ENCODE data around the gene CYLD.

The CYLD gene

DNA sequence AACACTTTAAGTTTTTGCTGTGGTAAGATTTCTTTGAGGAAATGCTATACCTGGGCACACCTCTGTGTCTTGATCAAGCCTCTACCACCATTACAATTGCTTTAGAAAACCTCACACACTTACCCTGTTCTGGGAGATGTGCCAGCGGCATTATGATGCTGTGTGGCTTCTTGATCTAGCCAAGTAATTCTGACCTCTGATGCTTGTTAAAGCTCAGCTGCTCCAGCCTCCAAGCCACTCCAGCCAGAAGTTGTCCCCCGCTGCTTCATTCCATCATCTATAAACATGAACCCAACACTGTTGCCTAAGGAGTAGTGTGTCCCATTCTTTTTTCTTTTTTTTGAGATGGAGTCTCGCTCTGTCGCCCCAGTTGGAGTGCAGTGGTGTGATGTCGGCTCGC is 60.1 kb downstream of the CYLD start:
- no peaks in the 10 kb centered on the region for H3K4me1 ChIP-seq (ENCODE audit: control insufficient read depth, insufficient read depth, low read length)
- ChIA-PET POLR2A (no interaction called here), CTCF (interaction anchor here (1.5 to 1.6 kb wide), 2 partner anchors 131 to 137 kb away, joined by 4 read pairs; no protein-coding TSS in a partner anchor)
- no peak overlapping the region for H3K27ac ChIP-seq (ENCODE audit: extremely low read depth, low read depth, low read length)
- no peak overlapping the region for H3K4me3 ChIP-seq (ENCODE audit: low read depth, low read length)
- H3K36me3 ChIP-seq (ENCODE audit: control insufficient read depth in 2 of 2, insufficient read depth in 1 of 2, low read length in 2 of 2) = peaks cover 0 to 3% of the 10 kb centered on the region in 2 experiments; a peak in 1 of 3 replicates
- TF ChIP-seq ZNF624 (tag by site-specific recombination; IDR thresholded peaks at IDR 0.05) = no peak
- no peak for TF ChIP-seq ZNF473 (tag by site-specific recombination; IDR thresholded peaks at IDR 0.05)
- no peak for TF ChIP-seq ZNF341 (tag by site-specific recombination; IDR thresholded peaks at IDR 0.05; ENCODE audit: low read depth)
- TF ChIP-seq, protein P1, sequence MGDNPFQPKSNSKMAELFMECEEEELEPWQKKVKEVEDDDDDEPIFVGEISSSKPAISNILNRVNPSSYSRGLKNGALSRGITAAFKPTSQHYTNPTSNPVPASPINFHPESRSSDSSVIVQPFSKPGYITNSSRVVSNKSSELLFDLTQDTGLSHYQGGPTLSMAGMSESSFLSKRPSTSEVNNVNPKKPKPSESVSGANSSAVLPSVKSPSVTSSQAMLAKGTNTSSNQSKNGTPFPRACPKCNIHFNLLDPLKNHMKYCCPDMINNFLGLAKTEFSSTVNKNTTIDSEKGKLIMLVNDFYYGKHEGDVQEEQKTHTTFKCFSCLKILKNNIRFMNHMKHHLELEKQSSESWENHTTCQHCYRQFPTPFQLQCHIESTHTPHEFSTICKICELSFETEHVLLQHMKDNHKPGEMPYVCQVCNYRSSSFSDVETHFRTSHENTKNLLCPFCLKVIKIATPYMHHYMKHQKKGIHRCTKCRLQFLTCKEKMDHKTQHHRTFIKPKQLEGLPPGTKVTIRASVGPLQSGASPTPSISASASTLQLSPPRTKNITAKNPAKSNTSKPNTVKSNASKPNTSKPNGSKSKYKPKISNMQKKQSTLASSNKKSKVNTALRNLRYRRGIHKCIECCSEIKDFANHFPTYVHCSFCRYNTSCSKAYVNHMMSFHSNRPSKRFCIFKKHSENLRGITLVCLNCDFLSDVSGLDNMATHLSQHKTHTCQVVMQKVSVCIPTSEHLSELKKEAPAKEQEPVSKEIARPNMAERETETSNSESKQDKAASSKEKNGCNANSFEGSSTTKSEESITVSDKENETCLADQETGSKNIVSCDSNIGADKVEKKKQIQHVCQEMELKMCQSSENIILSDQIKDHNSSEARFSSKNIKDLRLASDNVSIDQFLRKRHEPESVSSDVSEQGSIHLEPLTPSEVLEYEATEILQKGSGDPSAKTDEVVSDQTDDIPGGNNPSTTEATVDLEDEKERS (tag by site-specific recombination; IDR thresholded peaks at IDR 0.05) = no peak
- TF ChIP-seq ZNF114 (tag by site-specific recombination; IDR thresholded peaks at IDR 0.05) = no peak
- no peak for TF ChIP-seq ZFP69B (tag by site-specific recombination; IDR thresholded peaks at IDR 0.05)
- TF ChIP-seq ZNF366 (tag by site-specific recombination; conservative IDR thresholded peaks at IDR 0.05) = no peak
- TF ChIP-seq ZNF416 (tag by site-specific recombination; IDR thresholded peaks at IDR 0.05) = no peak
- TF ChIP-seq ZFP37 (tag by site-specific recombination; IDR thresholded peaks at IDR 0.05) = no peak
- TF ChIP-seq, protein P2, sequence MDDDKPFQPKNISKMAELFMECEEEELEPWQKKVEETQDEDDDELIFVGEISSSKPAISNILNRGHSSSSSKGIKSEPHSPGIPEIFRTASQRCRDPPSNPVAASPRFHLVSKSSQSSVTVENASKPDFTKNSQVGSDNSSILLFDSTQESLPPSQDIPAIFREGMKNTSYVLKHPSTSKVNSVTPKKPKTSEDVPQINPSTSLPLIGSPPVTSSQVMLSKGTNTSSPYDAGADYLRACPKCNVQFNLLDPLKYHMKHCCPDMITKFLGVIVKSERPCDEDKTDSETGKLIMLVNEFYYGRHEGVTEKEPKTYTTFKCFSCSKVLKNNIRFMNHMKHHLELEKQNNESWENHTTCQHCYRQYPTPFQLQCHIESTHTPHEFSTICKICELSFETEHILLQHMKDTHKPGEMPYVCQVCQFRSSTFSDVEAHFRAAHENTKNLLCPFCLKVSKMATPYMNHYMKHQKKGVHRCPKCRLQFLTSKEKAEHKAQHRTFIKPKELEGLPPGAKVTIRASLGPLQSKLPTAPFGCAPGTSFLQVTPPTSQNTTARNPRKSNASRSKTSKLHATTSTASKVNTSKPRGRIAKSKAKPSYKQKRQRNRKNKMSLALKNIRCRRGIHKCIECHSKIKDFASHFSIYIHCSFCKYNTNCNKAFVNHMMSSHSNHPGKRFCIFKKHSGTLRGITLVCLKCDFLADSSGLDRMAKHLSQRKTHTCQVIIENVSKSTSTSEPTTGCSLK (tag by site-specific recombination; IDR thresholded peaks at IDR 0.05) = no peak
- TF ChIP-seq ZNF112 (tag by site-specific recombination; IDR thresholded peaks at IDR 0.05) = no peak
- no peak for TF ChIP-seq ZNF138 (tag by site-specific recombination; IDR thresholded peaks at IDR 0.05; ENCODE audit: borderline replicate concordance)
- TF ChIP-seq ZIC2 (tag by site-specific recombination; IDR thresholded peaks at IDR 0.05) = no peak
- TF ChIP-seq, protein P3, sequence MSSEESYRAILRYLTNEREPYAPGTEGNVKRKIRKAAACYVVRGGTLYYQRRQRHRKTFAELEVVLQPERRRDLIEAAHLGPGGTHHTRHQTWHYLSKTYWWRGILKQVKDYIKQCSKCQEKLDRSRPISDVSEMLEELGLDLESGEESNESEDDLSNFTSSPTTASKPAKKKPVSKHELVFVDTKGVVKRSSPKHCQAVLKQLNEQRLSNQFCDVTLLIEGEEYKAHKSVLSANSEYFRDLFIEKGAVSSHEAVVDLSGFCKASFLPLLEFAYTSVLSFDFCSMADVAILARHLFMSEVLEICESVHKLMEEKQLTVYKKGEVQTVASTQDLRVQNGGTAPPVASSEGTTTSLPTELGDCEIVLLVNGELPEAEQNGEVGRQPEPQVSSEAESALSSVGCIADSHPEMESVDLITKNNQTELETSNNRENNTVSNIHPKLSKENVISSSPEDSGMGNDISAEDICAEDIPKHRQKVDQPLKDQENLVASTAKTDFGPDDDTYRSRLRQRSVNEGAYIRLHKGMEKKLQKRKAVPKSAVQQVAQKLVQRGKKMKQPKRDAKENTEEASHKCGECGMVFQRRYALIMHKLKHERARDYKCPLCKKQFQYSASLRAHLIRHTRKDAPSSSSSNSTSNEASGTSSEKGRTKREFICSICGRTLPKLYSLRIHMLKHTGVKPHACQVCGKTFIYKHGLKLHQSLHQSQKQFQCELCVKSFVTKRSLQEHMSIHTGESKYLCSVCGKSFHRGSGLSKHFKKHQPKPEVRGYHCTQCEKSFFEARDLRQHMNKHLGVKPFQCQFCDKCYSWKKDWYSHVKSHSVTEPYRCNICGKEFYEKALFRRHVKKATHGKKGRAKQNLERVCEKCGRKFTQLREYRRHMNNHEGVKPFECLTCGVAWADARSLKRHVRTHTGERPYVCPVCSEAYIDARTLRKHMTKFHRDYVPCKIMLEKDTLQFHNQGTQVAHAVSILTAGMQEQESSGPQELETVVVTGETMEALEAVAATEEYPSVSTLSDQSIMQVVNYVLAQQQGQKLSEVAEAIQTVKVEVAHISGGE (tag by site-specific recombination; conservative IDR thresholded peaks at IDR 0.05; ENCODE audit: low read depth) = no peak
- TF ChIP-seq, protein P4, sequence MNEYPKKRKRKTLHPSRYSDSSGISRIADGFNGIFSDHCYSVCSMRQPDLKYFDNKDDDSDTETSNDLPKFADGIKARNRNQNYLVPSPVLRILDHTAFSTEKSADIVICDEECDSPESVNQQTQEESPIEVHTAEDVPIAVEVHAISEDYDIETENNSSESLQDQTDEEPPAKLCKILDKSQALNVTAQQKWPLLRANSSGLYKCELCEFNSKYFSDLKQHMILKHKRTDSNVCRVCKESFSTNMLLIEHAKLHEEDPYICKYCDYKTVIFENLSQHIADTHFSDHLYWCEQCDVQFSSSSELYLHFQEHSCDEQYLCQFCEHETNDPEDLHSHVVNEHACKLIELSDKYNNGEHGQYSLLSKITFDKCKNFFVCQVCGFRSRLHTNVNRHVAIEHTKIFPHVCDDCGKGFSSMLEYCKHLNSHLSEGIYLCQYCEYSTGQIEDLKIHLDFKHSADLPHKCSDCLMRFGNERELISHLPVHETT (tag by site-specific recombination; IDR thresholded peaks at IDR 0.05) = no peak
- TF ChIP-seq TRIM28 (IDR thresholded peaks at IDR 0.05; ENCODE audit: borderline replicate concordance, low read length) = no peak
- no peak for TF ChIP-seq ZNF174 (tag by site-specific recombination; IDR thresholded peaks at IDR 0.05)
- TF ChIP-seq ZNF214 (tag by site-specific recombination; IDR thresholded peaks at IDR 0.05; ENCODE audit: borderline replicate concordance) = no peak
- no peak for TF ChIP-seq OSR2 (tag by site-specific recombination; IDR thresholded peaks at IDR 0.05)
- TF ChIP-seq ZNF677 (tag by site-specific recombination; IDR thresholded peaks at IDR 0.05) = no peak
- H3K9me3 ChIP-seq (ENCODE audit: control insufficient read depth, insufficient read depth, low read depth, low read length) = no peaks in the 10 kb centered on the region

Measured in HEK293 (cell line).